DMS79 (cell line): Measurements from ENCODE around the gene ITGA5.
"Not testable (repeated sequence)": the region's sequence is repeated elsewhere in the genome, so short reads cannot be mapped to it uniquely, and the experiment has no call there.

ENCODE experiments used
- DNase-seq: peaks from one replicate; lab custom pipeline; 2025; lab: John Stamatoyannopoulos, UW

The ITGA5 gene

DNA sequence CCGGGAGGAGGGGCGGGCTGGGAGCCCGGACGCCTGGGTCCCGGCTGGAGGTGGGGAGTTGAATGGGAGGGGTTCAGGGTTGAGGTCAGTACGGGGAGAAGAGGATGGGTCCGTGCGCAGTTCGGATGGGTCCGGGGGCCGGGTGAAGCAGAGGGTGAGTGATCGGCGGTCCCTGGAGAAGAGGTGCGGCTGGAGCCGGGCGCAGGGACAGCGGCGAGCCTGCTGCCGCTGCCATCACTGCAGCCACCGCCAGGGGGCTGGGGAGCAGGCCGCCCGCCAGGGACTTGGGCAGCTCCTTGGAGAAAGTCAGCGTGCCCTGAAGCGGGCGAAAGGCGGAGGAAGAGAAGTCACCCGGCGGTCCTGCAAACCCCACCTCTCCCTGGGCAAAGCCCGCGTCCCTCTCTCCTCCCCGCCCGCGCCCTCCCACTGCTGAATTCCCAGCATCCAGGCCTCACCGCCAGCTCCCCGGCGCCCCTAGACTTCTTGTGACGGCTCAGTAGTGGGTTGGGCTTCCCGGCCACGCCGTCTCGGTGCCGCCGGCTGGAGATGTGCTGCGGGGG is 48.8 kb downstream of the ITGA5 start:
- DNase-seq: no peak

DNA sequence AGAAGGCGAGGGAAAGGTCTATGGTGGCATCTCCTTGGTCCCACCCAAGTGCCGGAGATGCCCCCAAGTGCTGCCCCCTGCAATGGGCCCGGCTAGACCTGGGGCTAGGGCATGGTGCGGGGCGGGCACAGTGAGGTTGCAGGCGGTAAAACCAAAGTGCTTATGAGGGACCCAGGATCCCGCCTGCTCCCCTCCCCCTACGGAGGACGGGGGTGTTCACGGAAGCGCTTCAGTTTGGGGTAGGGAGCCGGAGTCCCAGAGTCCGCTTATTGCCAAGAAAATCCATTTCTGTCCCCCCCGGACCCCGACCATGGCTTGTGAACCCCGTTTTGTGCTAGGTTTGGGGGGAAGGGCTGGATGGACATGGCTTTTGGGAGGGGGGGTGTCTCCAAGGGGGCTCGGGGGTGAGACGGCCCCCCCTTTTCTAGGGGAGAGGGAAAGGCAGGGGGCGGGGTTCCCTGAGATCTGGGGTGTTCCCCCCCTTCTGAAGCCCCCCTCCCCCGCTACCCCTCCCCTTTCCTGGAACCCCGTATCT is 49.4 kb downstream of the ITGA5 start:
- DNase-seq: no peak

DNA sequence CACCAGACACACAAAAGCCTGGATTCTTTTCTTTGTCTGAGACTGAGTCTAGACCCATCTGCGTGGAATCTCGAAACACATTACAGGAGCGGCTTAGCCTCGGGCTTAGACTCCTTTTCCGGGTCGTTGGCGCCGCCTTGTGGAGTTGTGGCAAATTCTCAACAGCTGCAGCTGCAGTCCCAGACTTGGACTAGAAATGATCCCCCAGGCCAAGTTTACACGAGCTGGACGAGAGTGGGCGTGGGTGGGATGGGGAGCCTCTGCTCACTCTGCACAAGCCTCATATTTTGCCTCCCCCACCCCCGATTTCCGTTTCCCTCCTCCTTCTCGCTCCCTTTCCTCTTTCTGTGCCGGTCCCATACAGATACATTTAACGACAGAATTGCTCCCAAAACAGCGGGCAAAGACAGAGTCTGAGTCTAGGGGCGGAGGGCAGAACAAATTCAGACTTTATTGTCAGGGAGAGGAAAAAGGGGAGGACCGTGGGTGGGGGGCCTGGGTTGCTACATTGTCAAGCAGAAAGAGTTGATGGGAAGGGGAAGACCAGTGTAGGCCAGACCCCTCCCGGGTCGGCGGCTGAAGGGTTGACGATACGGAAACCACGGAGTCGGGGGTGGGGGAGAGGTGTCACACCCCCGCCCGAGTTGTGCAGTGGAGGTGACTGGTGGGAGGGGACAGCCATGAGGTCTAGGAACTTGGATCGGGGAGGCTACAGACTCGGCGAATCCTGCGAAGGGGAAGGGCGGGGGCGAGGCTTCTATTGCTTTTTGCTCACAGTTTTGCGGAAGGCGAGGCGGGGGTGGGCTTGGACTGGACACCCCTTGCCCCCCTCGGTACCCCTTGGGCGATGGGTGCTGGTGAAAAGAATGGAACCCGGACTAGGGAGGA is 50.1 kb downstream of the ITGA5 start:
- DNase-seq: no peak

DNA sequence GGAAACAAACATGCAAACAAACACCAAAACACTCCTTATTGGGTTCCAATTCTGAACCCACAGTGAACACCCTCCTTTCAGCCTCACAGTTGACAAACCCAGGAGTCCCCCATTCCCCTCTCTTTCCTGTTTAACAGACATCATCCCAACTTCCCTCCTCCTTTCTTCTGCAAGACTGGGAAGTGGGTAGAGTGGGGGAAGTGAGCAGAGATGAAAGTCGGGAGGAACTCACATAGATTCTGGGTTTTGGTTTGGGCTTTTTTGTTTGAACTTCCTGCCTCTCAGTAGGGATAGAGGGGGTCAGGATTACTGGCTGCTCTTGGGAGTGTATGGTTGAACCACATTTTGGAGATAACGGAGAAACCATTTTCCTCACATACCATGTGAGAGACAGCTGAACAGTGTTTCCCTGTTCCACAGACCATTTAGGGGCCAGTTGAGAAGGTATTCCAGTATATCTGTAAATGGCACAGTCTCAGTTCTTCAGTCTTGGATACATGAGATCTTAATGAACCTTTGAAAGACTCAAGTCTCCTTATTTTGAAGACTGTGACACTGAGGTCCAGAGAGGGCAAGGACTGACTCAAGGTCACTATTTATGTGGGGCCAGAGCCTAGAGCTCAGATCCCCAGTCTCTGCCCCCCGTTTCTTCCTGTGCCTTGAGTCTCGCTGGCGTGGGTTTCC is 50.9 kb downstream of the ITGA5 start:
- no peak for DNase-seq

GRCh38 chr12:54364413-54364812 is 54.7 kb downstream of the ITGA5 start, which contains the start of gene GPR84:
GPR84 (minus strand) TSS chr12:54364486; CDS start chr12:54363851, 635 bp downstream.
- DNase-seq: no peak

- no peak for DNase-seq
These were observed 55.4 kb downstream of the ITGA5 start for GRCh38 chr12:54363618-54364017.

- DNase-seq: no peak
These were observed 56.0 kb downstream of the ITGA5 start for GRCh38 chr12:54363047-54363446.

DNA sequence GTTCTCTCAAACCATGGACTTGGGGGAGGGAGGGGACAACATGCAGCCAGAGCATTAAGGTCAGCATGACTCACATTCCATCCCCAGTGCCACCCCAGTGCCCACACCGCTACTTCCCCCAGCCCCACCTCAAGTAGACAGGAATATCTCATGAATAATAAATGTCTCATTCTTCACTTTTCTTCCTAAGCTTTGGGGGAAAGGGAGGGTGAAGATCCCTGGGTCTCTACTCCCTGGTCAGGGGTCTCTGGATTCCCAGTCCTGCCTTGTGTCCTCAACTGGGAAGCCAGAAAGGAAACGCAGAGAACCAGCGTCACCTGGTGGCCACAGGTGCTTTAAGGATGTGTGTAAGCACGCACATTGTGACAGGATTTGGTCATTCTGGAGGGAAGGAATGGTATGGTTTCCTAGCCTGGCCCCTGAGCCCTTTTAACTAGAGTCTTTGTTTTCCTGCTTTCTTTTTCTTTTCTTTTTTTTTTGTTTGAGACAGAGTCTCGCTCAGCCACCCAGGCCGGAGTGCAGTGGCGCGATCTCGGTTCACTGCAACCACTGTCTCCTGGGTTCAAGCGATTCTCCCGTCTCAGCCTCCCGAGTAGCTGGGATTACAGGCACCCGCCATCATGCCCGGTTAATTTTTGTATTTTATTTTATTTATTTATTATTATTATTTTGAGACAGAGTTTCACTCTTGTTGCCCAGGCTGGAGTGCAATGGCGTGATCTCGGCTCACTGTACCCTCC is 58.2 kb downstream of the ITGA5 start:
- DNase-seq: peak; percentile 12

- no peak for DNase-seq
These were observed 59.2 kb downstream of the ITGA5 start for GRCh38 chr12:54359762-54360351.

GRCh38 chr12:54358945-54359761 is 59.9 kb downstream of the ITGA5 start:
- peak; percentile 91 for DNase-seq

GRCh38 chr12:54358191-54358944 is 60.7 kb downstream of the ITGA5 start:
- DNase-seq: no peak

DNA sequence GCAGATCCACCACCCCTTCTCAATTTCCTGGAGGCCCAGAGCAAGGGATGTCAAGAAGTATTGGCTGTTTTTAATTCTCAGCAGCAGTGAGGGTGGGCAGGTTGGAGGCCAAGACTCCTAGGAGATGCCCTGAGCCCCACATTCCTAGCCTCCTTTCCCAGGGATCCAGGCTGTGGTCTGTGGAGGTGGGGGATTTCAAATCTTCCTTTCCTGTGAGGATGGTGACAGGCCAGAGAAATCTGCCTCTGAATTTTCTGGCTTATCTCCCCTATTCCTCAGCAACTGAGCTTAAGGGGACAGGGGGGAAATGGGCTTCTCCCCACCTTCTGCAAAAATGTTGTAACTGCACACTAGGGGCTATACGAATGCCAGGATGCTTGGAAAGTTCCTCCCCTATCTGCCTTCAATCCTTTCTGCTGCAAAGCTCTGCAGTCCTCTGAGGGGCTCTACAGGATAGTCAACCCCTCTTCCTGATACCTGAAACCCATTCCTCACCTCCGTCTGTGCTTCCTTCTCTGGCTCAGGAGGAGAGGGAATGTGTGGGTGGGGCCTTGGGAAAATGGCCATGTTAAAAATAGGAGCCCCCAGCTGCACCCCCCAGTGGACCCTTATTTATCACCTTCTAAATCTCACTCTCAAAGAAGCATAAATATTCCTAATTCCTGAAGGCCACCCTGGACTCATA is 61.4 kb downstream of the ITGA5 start:
- no peak for DNase-seq

DNA sequence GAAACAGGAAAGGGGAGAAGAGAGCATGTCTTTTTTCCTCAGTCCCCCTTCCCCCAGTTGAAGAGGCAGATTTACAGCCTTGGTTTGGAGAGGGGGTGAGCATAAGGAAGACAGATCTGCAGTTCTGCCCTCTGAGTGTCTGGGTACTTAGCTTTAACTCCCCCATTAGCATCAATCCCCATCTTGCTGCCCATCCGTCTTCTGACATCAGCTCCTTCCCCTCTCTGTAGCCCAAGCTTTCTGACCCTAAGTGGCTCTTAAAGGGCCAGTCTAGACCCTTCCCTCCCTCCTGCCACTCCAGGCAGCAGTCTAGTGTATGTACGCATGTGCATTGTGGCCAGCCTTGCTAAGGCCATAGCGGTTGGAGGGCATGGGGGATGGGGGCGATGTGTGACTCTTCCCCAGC is 62.1 kb downstream of the ITGA5 start:
- DNase-seq: no peak

GRCh38 chr12:54356228-54356627 is 62.8 kb downstream of the ITGA5 start:
- no peak for DNase-seq

- DNase-seq: no peak
These were observed 63.8 kb downstream of the ITGA5 start for GRCh38 chr12:54355104-54355815.

- DNase-seq: not testable (repeated sequence)
These were observed 64.8 kb downstream of the ITGA5 start for GRCh38 chr12:54354271-54354670.

- DNase-seq: peak; percentile 15
These were observed 65.9 kb downstream of the ITGA5 start for GRCh38 chr12:54352891-54353874.
